Activated CD4-positive, alpha-beta T cell treated with anti-CD3 and anti-CD28 coated beads, Interleukin-2, Interleukin-4, amounts not matched to agents 100 ng/mL and 50 ng/mL, durations not matched to agents 16 hours and 8 hours (primary cell): ENCODE results near the gene RNF103.
"Not testable (repeated sequence)": the region's sequence is repeated elsewhere in the genome, so short reads cannot be mapped to it uniquely, and the experiment has no call there.

Source experiments
- DNase-seq: peaks from one replicate; pipeline ENCODE4 v3.0.0-alpha.2; 2020; ENCODE audit warnings: low spot score

RNF103 gene

GRCh38 chr2:86623043-86623493 lies 597 bp downstream of the RNF103 start:
- DNase-seq, result peak; percentile 38

GRCh38 chr2:86622519-86623042 lies 1.1 kb downstream of the RNF103 start:
- peak; percentile 22 for DNase-seq

GRCh38 chr2:86621280-86621943 lies 2.3 kb downstream of the RNF103 start:
- peak; percentile 5 for DNase-seq

- no peak for DNase-seq
Measured at GRCh38 chr2:86617738-86618137, 5.9 kb downstream of the RNF103 start.

GRCh38 chr2:86617153-86617552 lies 6.5 kb downstream of the RNF103 start:
- DNase-seq, result no peak

GRCh38 chr2:86616502-86616901 lies 7.2 kb downstream of the RNF103 start:
- DNase-seq, result no peak

- no peak for DNase-seq
Measured at GRCh38 chr2:86615596-86615995, 8.1 kb downstream of the RNF103 start.

GRCh38 chr2:86613515-86613914 lies 10.2 kb downstream of the RNF103 start:
- DNase-seq, result no peak

- no peak for DNase-seq
Measured at GRCh38 chr2:86610871-86611270, 12.8 kb downstream of the RNF103 start.

- DNase-seq, result no peak
Measured at GRCh38 chr2:86608832-86609410, 14.7 kb downstream of the RNF103 start.

- no peak for DNase-seq
Measured at GRCh38 chr2:86603905-86604304, 19.8 kb downstream of the RNF103 start.

- DNase-seq, result no peak
Measured at GRCh38 chr2:86598966-86599365, 24.7 kb downstream of the RNF103 start.

- no peak for DNase-seq
Measured at GRCh38 chr2:86596118-86596517, 27.5 kb downstream of the RNF103 start.

GRCh38 chr2:86593266-86593665 lies 30.4 kb downstream of the RNF103 start:
- no peak for DNase-seq

GRCh38 chr2:86592547-86593230 lies 31.0 kb downstream of the RNF103 start:
- no peak for DNase-seq

GRCh38 chr2:86589701-86590100 lies 34.0 kb downstream of the RNF103 start:
- DNase-seq, result not testable (repeated sequence)

GRCh38 chr2:86584151-86584913 lies 39.3 kb downstream of the RNF103 start:
- DNase-seq, result peak; percentile 59

GRCh38 chr2:86580560-86580959 lies 43.1 kb downstream of the RNF103 start:
- no peak for DNase-seq

GRCh38 chr2:86577817-86578456 lies 45.7 kb downstream of the RNF103 start:
- no peak for DNase-seq

GRCh38 chr2:86570059-86570458 lies 53.6 kb downstream of the RNF103 start:
- no peak for DNase-seq

- DNase-seq, result no peak
Measured at GRCh38 chr2:86566821-86567190, 56.9 kb downstream of the RNF103 start.
